Chondrocyte (in vitro differentiated cells): ENCODE data around the gene PPEF2. TPM values are rescaled to one million over a fixed set of nuclear protein-coding genes. Genes with fewer than 3 reads are reported as not detected.
"Not testable (repeated sequence)": the region's sequence is repeated elsewhere in the genome, so short reads cannot be mapped to it uniquely, and the experiment has no call there.

Experiments used
- DNase-seq: peaks from one replicate; pipeline ENCODE4 v3.0.0; 2021; ENCODE audit warnings: mixed read lengths, low spot score
- H3K27ac Mint-ChIP-seq: one replicate; pipeline ENCODE4 v1.8.0; 2021; ENCODE audit warnings: mild to moderate bottlenecking, moderate library complexity, mixed read lengths; ENCODE audit not compliant: unreplicated experiment
- H3K27me3 Mint-ChIP-seq: 2 replicates; pipeline ENCODE4 v1.8.0; 2021; ENCODE audit warnings: low read depth, mixed read lengths
- H3K36me3 Mint-ChIP-seq: 2 replicates; pipeline ENCODE4 v1.8.0; 2021; ENCODE audit warnings: low read depth, mixed read lengths
- H3K4me1 Mint-ChIP-seq: 2 replicates; pipeline ENCODE4 v1.8.0; 2021; ENCODE audit warnings: low read depth, mild to moderate bottlenecking, mixed read lengths
- H3K4me3 Mint-ChIP-seq: one replicate; pipeline ENCODE4 v1.8.0; 2021; ENCODE audit warnings: mild to moderate bottlenecking, moderate library complexity, mixed read lengths; ENCODE audit not compliant: unreplicated experiment
- H3K9me3 Mint-ChIP-seq: 2 replicates; pipeline ENCODE4 v1.8.0; 2021; ENCODE audit warnings: low read depth, mixed read lengths
- CTCF ChIP-seq: fragments of 200-600 bp; sonication (generic); IDR thresholded peaks from 2 replicates; pipeline ENCODE4 v1.5.0; 2021; ENCODE audit warnings: antibody characterized with exemption, mild to moderate bottlenecking, moderate library complexity
- total RNA-seq: library from RNA; stranded (reverse); gene quantifications from 3 replicates; pipeline ENCODE4 v1.2.1, GENCODE V29; 2021

PPEF2 gene
- total RNA-seq, 1 donor from 2014 or later: not detected

- TF ChIP-seq CTCF: no peak
- no peaks in the 10 kb centered on the region for H3K9me3 Mint-ChIP-seq
- DNase-seq: no peak
- H3K4me3 Mint-ChIP-seq: no peak overlapping the region
- no peaks in the 10 kb centered on the region for H3K27me3 Mint-ChIP-seq
- peaks cover 10% of the 10 kb centered on the region for H3K4me1 Mint-ChIP-seq
- H3K27ac Mint-ChIP-seq: no peak overlapping the region
- peaks cover 3% of the 10 kb centered on the region for H3K36me3 Mint-ChIP-seq
Observed at GRCh38 chr4:75935628-75936027, 33.4 kb upstream of the PPEF2 start.

GRCh38 chr4:75930152-75930551, 27.9 kb upstream of the PPEF2 start:
- no peak overlapping the region for H3K4me3 Mint-ChIP-seq
- no peak for TF ChIP-seq CTCF
- H3K36me3 Mint-ChIP-seq: peaks cover 13% of the 10 kb centered on the region
- H3K9me3 Mint-ChIP-seq: no peaks in the 10 kb centered on the region
- H3K27ac Mint-ChIP-seq: no peak overlapping the region
- H3K27me3 Mint-ChIP-seq: no peaks in the 10 kb centered on the region
- H3K4me1 Mint-ChIP-seq: peaks cover 4% of the 10 kb centered on the region
- DNase-seq: no peak

- H3K9me3 Mint-ChIP-seq, H3K27ac Mint-ChIP-seq, H3K4me3 Mint-ChIP-seq, H3K4me1 Mint-ChIP-seq, H3K27me3 Mint-ChIP-seq, DNase-seq: not testable (repeated sequence)
- H3K36me3 Mint-ChIP-seq: peaks cover 21% of the 10 kb centered on the region
Observed at GRCh38 chr4:75924916-75925315, 22.7 kb upstream of the PPEF2 start.

GRCh38 chr4:75924309-75924827, 22.1 kb upstream of the PPEF2 start:
- no peak for TF ChIP-seq CTCF
- Mint-ChIP-seq H3K4me3 (no peak overlapping the region), H3K9me3 (no peaks in the 10 kb centered on the region), H3K36me3 (peaks cover 21% of the 10 kb centered on the region), H3K27me3 (no peaks in the 10 kb centered on the region), H3K27ac (no peak overlapping the region), H3K4me1 (peaks cover 4% of the 10 kb centered on the region)
- DNase-seq: no peak

GRCh38 chr4:75922588-75922987, 20.3 kb upstream of the PPEF2 start:
- H3K27me3 Mint-ChIP-seq: no peaks in the 10 kb centered on the region
- no peaks in the 10 kb centered on the region for H3K9me3 Mint-ChIP-seq

More at GRCh38 chr4:75922588-75922987, 20.3 kb upstream of the PPEF2 start:
- H3K4me3 Mint-ChIP-seq: no peak overlapping the region
- no peak for TF ChIP-seq CTCF
- H3K27ac Mint-ChIP-seq: no peak overlapping the region
- peaks cover 23% of the 10 kb centered on the region for H3K36me3 Mint-ChIP-seq
- peaks cover 4% of the 10 kb centered on the region for H3K4me1 Mint-ChIP-seq
- DNase-seq: no peak
